Limb (tissue), 2 donors: ENCODE results near the gene ZC3H10.
A peak's percentile ranks its signal among the peaks of the same experiment; 100 is the strongest.
"Not testable (repeated sequence)": the region's sequence is repeated elsewhere in the genome, so short reads cannot be mapped to it uniquely, and the experiment has no call there.

ENCODE experiments used
- DNase-seq, 2 donors: peaks; one replicate each; pipeline ENCODE4 v3.0.0-alpha.2; 2016; ENCODE audit errors: extremely low spot score in 2 of 2

ZC3H10 gene

GRCh38 chr12:56102683-56103065 is 15.4 kb upstream of the ZC3H10 start:
- DNase-seq: no peak

- no peak for DNase-seq
Observed at GRCh38 chr12:56103066-56103711, 14.9 kb upstream of the ZC3H10 start.

GRCh38 chr12:56103823-56104108 is 14.3 kb upstream of the ZC3H10 start:
- no peak for DNase-seq

- peak; percentile 96 to 99 for DNase-seq
Observed at GRCh38 chr12:56104109-56104814, 13.8 kb upstream of the ZC3H10 start, which contains the start of gene PA2G4. PA2G4 (plus strand) TSS chr12:56104559; CDS start chr12:56104738, 179 bp downstream.

GRCh38 chr12:56104815-56105608 is 13.1 kb upstream of the ZC3H10 start:
- no peak for DNase-seq

- DNase-seq: no peak
Observed at GRCh38 chr12:56105609-56105902, 12.5 kb upstream of the ZC3H10 start.

GRCh38 chr12:56107242-56107641 is 10.8 kb upstream of the ZC3H10 start:
- no peak for DNase-seq

GRCh38 chr12:56110571-56110970 is 7.5 kb upstream of the ZC3H10 start:
- DNase-seq: no peak

- no peak for DNase-seq
Observed at GRCh38 chr12:56114084-56114483, 4.0 kb upstream of the ZC3H10 start.

GRCh38 chr12:56115329-56115728 is 2.7 kb upstream of the ZC3H10 start:
- DNase-seq: peak in 1 of 2 donors; percentile 49

GRCh38 chr12:56116267-56117081 is 1.6 kb upstream of the ZC3H10 start, which contains the start of gene RPL41:
RPL41 (plus strand) TSS chr12:56116633.
- peak; percentile 94 to 98 for DNase-seq

- not testable (repeated sequence) for DNase-seq
Observed at GRCh38 chr12:56117082-56117706, 872 bp upstream of the ZC3H10 start.

- no peak for DNase-seq
Observed at GRCh38 chr12:56118688-56119357, 757 bp downstream of the ZC3H10 start.

GRCh38 chr12:56119361-56119796 is 1.3 kb downstream of the ZC3H10 start:
- DNase-seq: peak; percentile 70 to 88

- no peak for DNase-seq
Observed at GRCh38 chr12:56120158-56120846, 2.2 kb downstream of the ZC3H10 start.

- no peak for DNase-seq
Observed at GRCh38 chr12:56121204-56121870, 3.3 kb downstream of the ZC3H10 start.

GRCh38 chr12:56122637-56123036 is 4.6 kb downstream of the ZC3H10 start:
- DNase-seq: no peak

GRCh38 chr12:56124133-56124532 is 6.1 kb downstream of the ZC3H10 start:
- no peak for DNase-seq

GRCh38 chr12:56126732-56127239 is 8.7 kb downstream of the ZC3H10 start:
- DNase-seq: no peak
